Thoracic aorta (tissue), 2 donors: Measurements from ENCODE around the gene CKAP2L. TPM values are rescaled to one million over a fixed set of nuclear protein-coding genes. Genes with fewer than 3 reads are reported as not detected.

Experiments
- ATAC-seq: fragments of 150-250 bp; one replicate; pipeline ENCODE4 v1.8.0; 2017; ENCODE audit warnings: low read depth; ENCODE audit not compliant: insufficient number of reproducible peaks, low FRiP score
- DNase-seq: peaks from one replicate; pipeline ENCODE4 v3.0.0-alpha.2; 2020; ENCODE audit warnings: low spot score
- H3K27ac ChIP-seq, 2 donors: fragments of 200-600 bp; sonication (generic); 1 replicate in 1 of 2; 2 replicates in 1 of 2; pipeline ENCODE4 v1.5.1; 2016; ENCODE audit warnings: mild to moderate bottlenecking in 2 of 2, moderate library complexity in 2 of 2
- H3K27me3 ChIP-seq: fragments of 200-600 bp; sonication (generic); replicated peaks from 2 replicates; pipeline ENCODE4 v1.6.0; 2016; ENCODE audit warnings: mild to moderate bottlenecking; ENCODE audit not compliant: insufficient read depth
- H3K36me3 ChIP-seq: fragments of 200-600 bp; sonication (generic); one replicate; pipeline ENCODE4 v1.5.1; 2016
- H3K4me1 ChIP-seq, 2 donors: fragments of 200-600 bp; sonication (generic); 1 replicate in 1 of 2; 2 replicates in 1 of 2; pipeline versions ENCODE4 v1.5.1 to v1.6.0; 2016; ENCODE audit warnings: low read depth in 2 of 2, mild to moderate bottlenecking in 1 of 2; ENCODE audit not compliant: control insufficient read depth in 1 of 2
- H3K4me3 ChIP-seq: fragments of 200-600 bp; sonication (generic); 2 replicates; pipeline ENCODE4 v1.5.1; 2016; ENCODE audit warnings: mild to moderate bottlenecking
- H3K9me3 ChIP-seq: fragments of 200-600 bp; sonication (generic); 2 replicates; pipeline ENCODE4 v1.5.1; 2016
- total RNA-seq, 2 donors: library from RNA; depleted of rRNA; stranded (reverse); fragments of >200 nt; gene quantifications; one replicate each; pipeline versions ENCODE4 v1.1.0 to v1.2.3, GENCODE V29; 2016
- TF ChIP-seq, protein P1 (sequence below): fragments of 200-600 bp; sonication (generic); IDR thresholded peaks from one replicate; pipeline ENCODE4 v1.5.1; 2019; ENCODE audit warnings: antibody characterized with exemption

CKAP2L gene
- total RNA-seq, 2 donors from 2014 or later: 1.3 TPM; not detected in 1

DNA sequence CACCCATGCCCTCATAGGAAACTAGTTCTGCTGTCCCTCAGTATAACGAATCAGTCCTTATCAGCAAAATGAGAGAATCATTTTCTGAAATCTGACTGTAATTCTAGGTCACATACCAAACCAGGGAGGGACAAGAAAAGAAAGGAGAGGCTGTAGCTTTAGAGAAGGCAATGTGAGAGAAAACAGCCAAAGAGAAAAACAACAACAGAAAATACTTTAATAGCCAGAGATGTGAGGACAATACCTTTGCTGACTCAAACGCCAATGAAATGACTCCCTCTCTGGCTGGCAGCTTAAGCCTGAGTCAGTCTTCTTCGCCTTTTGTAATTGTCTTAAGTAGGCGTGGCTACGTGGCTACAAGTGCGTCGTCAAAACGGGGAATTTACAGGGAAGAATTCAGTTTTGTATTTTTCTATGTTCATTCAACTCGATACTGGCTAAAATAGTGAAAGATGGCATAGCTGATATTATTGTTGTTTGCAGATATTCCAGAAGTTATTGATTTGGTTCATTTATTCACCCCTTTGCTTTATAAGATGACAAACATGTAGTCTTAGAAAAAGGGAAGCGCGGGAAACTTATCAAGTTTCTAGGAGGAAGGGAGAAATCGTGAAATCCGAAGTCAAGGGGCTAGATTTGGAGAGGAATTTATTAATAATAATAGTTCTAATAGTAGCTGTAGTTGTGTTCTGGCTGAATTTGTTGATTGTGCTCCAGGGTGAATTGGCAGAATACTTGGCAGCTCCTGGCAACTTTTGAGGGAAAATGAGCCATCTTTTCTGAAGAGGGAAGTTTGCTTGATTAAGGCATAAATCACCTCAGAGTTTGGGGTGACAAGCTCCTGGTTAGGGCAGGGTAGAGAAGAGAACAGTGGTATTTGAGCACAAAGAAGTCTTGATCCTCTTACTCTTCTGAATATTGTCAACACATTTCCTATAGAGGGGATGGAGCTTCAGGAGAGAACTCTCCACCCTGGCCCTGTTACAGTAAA lies 20.1 kb upstream of the CKAP2L start, which contains the start of gene IL1A:
Gene IL1A, minus strand, starts transcription at position 295 of the 991 bp plus-strand sequence. CDS start 723 bp downstream, outside the sequence.
- Histone ChIP-seq H3K4me3 (no peak within 1 kb of the TSS), H3K9me3 (no peaks in the 10 kb centered on the region), H3K36me3 (no peaks in the 10 kb centered on the region), H3K27me3 (no peaks in the 10 kb centered on the region), H3K4me1 (no peaks in the 10 kb centered on the region), H3K27ac (no peak within 1 kb of the TSS)
- TF ChIP-seq, protein P1, sequence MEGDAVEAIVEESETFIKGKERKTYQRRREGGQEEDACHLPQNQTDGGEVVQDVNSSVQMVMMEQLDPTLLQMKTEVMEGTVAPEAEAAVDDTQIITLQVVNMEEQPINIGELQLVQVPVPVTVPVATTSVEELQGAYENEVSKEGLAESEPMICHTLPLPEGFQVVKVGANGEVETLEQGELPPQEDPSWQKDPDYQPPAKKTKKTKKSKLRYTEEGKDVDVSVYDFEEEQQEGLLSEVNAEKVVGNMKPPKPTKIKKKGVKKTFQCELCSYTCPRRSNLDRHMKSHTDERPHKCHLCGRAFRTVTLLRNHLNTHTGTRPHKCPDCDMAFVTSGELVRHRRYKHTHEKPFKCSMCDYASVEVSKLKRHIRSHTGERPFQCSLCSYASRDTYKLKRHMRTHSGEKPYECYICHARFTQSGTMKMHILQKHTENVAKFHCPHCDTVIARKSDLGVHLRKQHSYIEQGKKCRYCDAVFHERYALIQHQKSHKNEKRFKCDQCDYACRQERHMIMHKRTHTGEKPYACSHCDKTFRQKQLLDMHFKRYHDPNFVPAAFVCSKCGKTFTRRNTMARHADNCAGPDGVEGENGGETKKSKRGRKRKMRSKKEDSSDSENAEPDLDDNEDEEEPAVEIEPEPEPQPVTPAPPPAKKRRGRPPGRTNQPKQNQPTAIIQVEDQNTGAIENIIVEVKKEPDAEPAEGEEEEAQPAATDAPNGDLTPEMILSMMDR: no peak
- ATAC-seq: no peak
- no peak for DNase-seq

- no peaks in the 10 kb centered on the region for H3K4me1 ChIP-seq
- no peak overlapping the region for H3K4me3 ChIP-seq
- no peaks in the 10 kb centered on the region for H3K9me3 ChIP-seq
- no peak for ATAC-seq
- H3K27me3 ChIP-seq: no peaks in the 10 kb centered on the region
- no peak for DNase-seq
- no peak overlapping the region for H3K27ac ChIP-seq
- TF ChIP-seq, protein P1: no peak
- no peaks in the 10 kb centered on the region for H3K36me3 ChIP-seq
Measured at GRCh38 chr2:112783187-112783714, 18.8 kb upstream of the CKAP2L start.

DNA sequence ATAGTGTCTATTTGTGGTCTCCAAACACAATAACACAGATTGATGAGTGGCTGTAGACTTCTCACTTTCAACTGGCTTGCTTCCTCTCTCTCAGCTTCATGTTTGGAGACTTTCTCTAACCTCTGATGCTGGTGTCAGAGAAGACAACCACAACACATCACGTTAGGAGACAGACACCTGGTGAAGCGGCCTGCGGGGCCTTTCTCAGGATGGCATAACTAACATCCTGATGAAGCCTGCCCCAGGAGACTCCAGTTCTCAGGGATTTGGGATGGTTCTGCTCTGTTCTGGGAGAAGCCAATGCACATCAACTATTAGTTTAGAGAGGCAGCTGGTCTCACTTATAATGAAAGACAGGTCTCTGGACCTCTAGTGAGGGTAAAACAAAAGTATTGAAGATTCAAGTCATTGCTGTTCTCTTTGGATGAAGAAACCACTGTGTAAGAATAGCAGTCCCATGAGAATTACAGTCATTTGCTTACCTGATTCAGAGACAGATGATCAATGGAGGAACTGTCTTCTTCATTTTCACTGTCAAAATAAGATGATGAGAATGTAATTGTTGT lies 17.9 kb upstream of the CKAP2L start:
- TF ChIP-seq, protein P1: no peak
- DNase-seq (no peak), ATAC-seq (no peak)
- H3K9me3 ChIP-seq: no peaks in the 10 kb centered on the region
- H3K27me3 ChIP-seq: no peaks in the 10 kb centered on the region
- no peak overlapping the region for H3K4me3 ChIP-seq
- no peak overlapping the region for H3K27ac ChIP-seq
- no peaks in the 10 kb centered on the region for H3K4me1 ChIP-seq
- no peaks in the 10 kb centered on the region for H3K36me3 ChIP-seq

- H3K36me3 ChIP-seq: no peaks in the 10 kb centered on the region
- H3K27me3 ChIP-seq: no peaks in the 10 kb centered on the region
- no peak for DNase-seq
- no peaks in the 10 kb centered on the region for H3K4me1 ChIP-seq
- no peak for ATAC-seq
- TF ChIP-seq, protein P1: no peak
- H3K9me3 ChIP-seq: no peaks in the 10 kb centered on the region
- H3K27ac ChIP-seq: no peak overlapping the region
- H3K4me3 ChIP-seq: no peak overlapping the region
Measured at GRCh38 chr2:112779598-112779997, 15.2 kb upstream of the CKAP2L start.

DNA sequence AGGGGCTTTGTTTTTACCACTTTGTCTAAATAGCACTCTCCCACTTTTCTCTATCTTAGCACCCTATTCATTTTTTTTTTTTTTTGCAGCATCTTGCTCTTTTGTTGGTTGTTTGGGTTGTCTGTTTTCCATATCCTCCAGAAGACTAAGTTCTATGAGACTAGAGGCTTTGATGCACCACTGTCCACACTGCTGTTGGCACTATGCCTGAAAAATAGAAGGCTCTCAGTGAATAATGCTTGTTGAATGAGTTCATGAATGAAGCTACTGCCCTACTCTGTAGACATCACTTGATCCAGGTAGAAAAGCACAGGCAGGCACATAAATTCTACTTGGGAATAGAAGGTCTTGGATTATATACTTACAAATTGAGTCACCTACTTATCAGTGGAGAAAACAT lies 12.6 kb upstream of the CKAP2L start:
- Histone ChIP-seq H3K36me3 (no peaks in the 10 kb centered on the region), H3K27me3 (no peaks in the 10 kb centered on the region), H3K4me3 (no peak overlapping the region), H3K9me3 (no peaks in the 10 kb centered on the region), H3K4me1 (no peaks in the 10 kb centered on the region), H3K27ac (no peak overlapping the region)
- DNase-seq: no peak
- TF ChIP-seq, protein P1: no peak
- ATAC-seq: no peak
